ENCODE measurements around the gene ANKRD13D. TPM values are rescaled to one million over a fixed set of nuclear protein-coding genes. Genes with fewer than 3 reads are reported as not detected.

Gene ANKRD13D
- polyA plus RNA-seq, 1 donor from 2014 or later: 93.5 TPM

- no peaks in the 10 kb centered on the region for H3K79me2 ChIP-seq (replicated peaks; ENCODE audit: insufficient read depth, low read length)
- H3K9ac ChIP-seq (ENCODE audit: low read length): no peak overlapping the region
- no peak overlapping the region for H3K27ac ChIP-seq (ENCODE audit: low read length)
- no peaks in the 10 kb centered on the region for H3K9me3 ChIP-seq (ENCODE audit: low read length)
- H3K9me2 ChIP-seq (ENCODE audit: insufficient read depth, low read length): no peaks in the 10 kb centered on the region
- no peak overlapping the region for H2AFZ ChIP-seq (ENCODE audit: low read depth, low read length)
- H3K4me3 ChIP-seq (ENCODE audit: low read length): no peak overlapping the region
- no peak overlapping the region for H3K4me2 ChIP-seq (ENCODE audit: low read length)
- no peaks in the 10 kb centered on the region for H3F3A ChIP-seq (ENCODE audit: insufficient read depth, low read length, poor library complexity, severe bottlenecking)
- H4K20me1 ChIP-seq (ENCODE audit: insufficient read depth): no peaks in the 10 kb centered on the region
- H3K27me3 ChIP-seq (ENCODE audit: insufficient read depth, low read depth, low read length): no peaks in the 10 kb centered on the region
- TF ChIP-seq SMC3 (conservative IDR thresholded peaks at IDR 0.05; ENCODE audit: poor library complexity) (peak; percentile 83), EP300 (conservative IDR thresholded peaks at IDR 0.05; ENCODE audit: poor library complexity, severe bottlenecking) (no peak), RAD21 (conservative IDR thresholded peaks at IDR 0.05) (peak; percentile 73), CTCF (IDR thresholded peaks at IDR 0.05; ENCODE audit: poor library complexity, severe bottlenecking) (peak; percentile 87)
- no peaks in the 10 kb centered on the region for H3K36me3 ChIP-seq (ENCODE audit: insufficient read depth, low read length)
These were observed 62.3 kb downstream of the ANKRD13D start for GRCh38 chr11:67351275-67352005.

Other genes with a start within 250 kb of the ANKRD13D start
- gene RHOD, start 232.5 kb upstream of the ANKRD13D start, polyA plus RNA-seq: 0.28 TPM in 1 of 2 replicates, not detected in the other
- 10.3 and 12.4 TPM in 2 replicates for gene KDM2A, start 170.0 kb upstream of the ANKRD13D start, polyA plus RNA-seq
- gene GRK2, start 22.8 kb upstream of the ANKRD13D start, polyA plus RNA-seq: 47.3 and 59.1 TPM in 2 replicates
- gene SSH3, start 14.2 kb downstream of the ANKRD13D start, polyA plus RNA-seq: 0.89 and 1.4 TPM in 2 replicates
- gene POLD4, start 64.2 kb downstream of the ANKRD13D start, polyA plus RNA-seq: 6.0 and 6.8 TPM in 2 replicates
- gene CLCF1, start 84.3 kb downstream of the ANKRD13D start, polyA plus RNA-seq: 0.34 TPM in 1 of 2 replicates, not detected in the other
- 59.6 and 76.2 TPM in 2 replicates for gene RAD9A, start 102.7 kb downstream of the ANKRD13D start, polyA plus RNA-seq
- gene PPP1CA, start 112.6 kb downstream of the ANKRD13D start, polyA plus RNA-seq: 102 and 106 TPM in 2 replicates
- gene TBC1D10C, start 114.8 kb downstream of the ANKRD13D start, polyA plus RNA-seq: not detected in 2 replicates
- not detected in 2 replicates for gene CARNS1, start 126.4 kb downstream of the ANKRD13D start, polyA plus RNA-seq
- gene RPS6KB2, start 139.2 kb downstream of the ANKRD13D start, polyA plus RNA-seq: 92.8 and 95.0 TPM in 2 replicates
- gene PTPRCAP, start 148.4 kb downstream of the ANKRD13D start, polyA plus RNA-seq: 1.7 and 3.4 TPM in 2 replicates
- 56.7 and 72.3 TPM in 2 replicates for gene CORO1B, start 154.2 kb downstream of the ANKRD13D start, polyA plus RNA-seq
- not detected in 2 replicates for gene GPR152, start 163.4 kb downstream of the ANKRD13D start, polyA plus RNA-seq
- gene CABP4, start 166.1 kb downstream of the ANKRD13D start, polyA plus RNA-seq: not detected in 2 replicates
- gene TMEM134, start 179.9 kb downstream of the ANKRD13D start, polyA plus RNA-seq: 50.3 and 61.9 TPM in 2 replicates
- gene AIP, start 193.7 kb downstream of the ANKRD13D start, polyA plus RNA-seq: 83.9 and 121 TPM in 2 replicates
- 25.8 and 37.2 TPM in 2 replicates for gene PITPNM1, start 216.1 kb downstream of the ANKRD13D start, polyA plus RNA-seq
- 18.1 and 22.4 TPM in 2 replicates for gene CDK2AP2, start 218.9 kb downstream of the ANKRD13D start, polyA plus RNA-seq
- gene CABP2, start 234.1 kb downstream of the ANKRD13D start, polyA plus RNA-seq: not detected in 2 replicates

All from neural cell (in vitro differentiated cells).